Endothelial cell of umbilical vein (primary cell): Measurements from ENCODE around the gene LRRK1. TPM values are rescaled to one million over a fixed set of nuclear protein-coding genes. Genes with fewer than 3 reads are reported as not detected.

Experiments used
- BruUV-seq: library from RNA; stranded (reverse); fragments of 400-500 nt; replicated peaks from 2 replicates; lab custom pipeline; 2021; lab: Mats Ljungman, UMichigan
- CTCF ChIA-PET: fragments of 300-600, 350-600 bp; sonication (Branson Sonifier 250); formaldehyde crosslinking; loops from one replicate; lab custom pipeline; 2021; ENCODE audit warnings: antibody characterized with exemption, inconsistent platforms; lab: Charles Lee
- POLR2A ChIA-PET: fragments of 300-600, 350-600 bp; sonication (Branson Sonifier 250); formaldehyde crosslinking; loops from one replicate; lab custom pipeline; 2021; ENCODE audit warnings: antibody characterized with exemption, inconsistent platforms; lab: Charles Lee
- DNase-seq: peaks from one replicate; pipeline ENCODE4 v3.0.0-alpha.2; 2011; ENCODE audit warnings: low read depth, low spot score
- FAIRE-seq: peaks from 2 replicates; lab custom pipeline; 2011; peaks lifted over from hg19 to GRCh38; lab: Jason Lieb, UNC
- H2AFZ ChIP-seq: 2 replicates; pipeline ENCODE4 v1.6.0; 2012; ENCODE audit warnings: low read depth, low read length, control low read depth, inconsistent platforms
- H3K27ac ChIP-seq: 2 replicates; pipeline ENCODE4 v1.5.1; 2011; ENCODE audit warnings: low read depth, mild to moderate bottlenecking, control low read depth, low read length, moderate library complexity; ENCODE audit not compliant: insufficient read depth
- H3K27me3 ChIP-seq, 2 experiments: 2 replicates each; pipeline versions ENCODE4 v1.6.0 to v1.6.1; 2011; ENCODE audit warnings: low read length in 2 of 2, mixed read lengths in 1 of 2; ENCODE audit not compliant: control insufficient read depth in 2 of 2, insufficient read depth in 2 of 2
- H3K36me3 ChIP-seq, 2 experiments: 2 replicates in 1 of 2; 3 replicates in 1 of 2; pipeline ENCODE4 v1.5.1; 2011; ENCODE audit warnings: low read length in 2 of 2, mild to moderate bottlenecking in 1 of 2, moderate library complexity in 1 of 2; ENCODE audit not compliant: control insufficient read depth in 2 of 2, insufficient read depth in 2 of 2; ENCODE audit errors: extremely low read depth in 1 of 2
- H3K4me1 ChIP-seq: 3 replicates; pipeline ENCODE4 v1.5.1; 2011; ENCODE audit warnings: mild to moderate bottlenecking, low read length; ENCODE audit not compliant: control insufficient read depth, insufficient read depth; ENCODE audit errors: extremely low read depth
- H3K4me2 ChIP-seq: 2 replicates; pipeline ENCODE4 v1.6.1; 2011; ENCODE audit warnings: low read length, control low read depth, mixed read lengths; ENCODE audit not compliant: insufficient read depth
- H3K4me3 ChIP-seq, 3 experiments: fragments of 200-600 bp in 1 of 3; sonication (generic), shearing (Covaris generic) in 1 of 3; replicated peaks in 1 of 3; 2 replicates each; pipeline ENCODE4 v1.5.1; 2011 to 2016; ENCODE audit warnings: control low read depth in 3 of 3, low read length in 3 of 3, mild to moderate bottlenecking in 2 of 3, inconsistent platforms in 1 of 3, low read depth in 1 of 3, moderate library complexity in 1 of 3; ENCODE audit not compliant: insufficient read depth in 1 of 3
- H3K79me2 ChIP-seq: 2 replicates; pipeline ENCODE4 v1.6.0; 2012; ENCODE audit warnings: low read length, inconsistent platforms; ENCODE audit not compliant: control insufficient read depth, insufficient read depth
- H3K9ac ChIP-seq: replicated peaks from 2 replicates; pipeline ENCODE3; 2011; ENCODE audit warnings: low read length, control low read depth; ENCODE audit not compliant: insufficient read depth; ENCODE audit errors: extremely low read depth
- H3K9me1 ChIP-seq: replicated peaks from 3 replicates; pipeline ENCODE4 v1.6.0; 2011; ENCODE audit warnings: mild to moderate bottlenecking, low read length; ENCODE audit not compliant: control insufficient read depth, insufficient read depth; ENCODE audit errors: extremely low read depth
- H3K9me3 ChIP-seq: replicated peaks from 2 replicates; pipeline ENCODE4 v1.5.1; 2012; ENCODE audit warnings: low read length, inconsistent platforms; ENCODE audit not compliant: control insufficient read depth, insufficient read depth
- H4K20me1 ChIP-seq: replicated peaks from 2 replicates; pipeline ENCODE3; 2011; ENCODE audit warnings: mild to moderate bottlenecking, low read length; ENCODE audit not compliant: control insufficient read depth, insufficient read depth; ENCODE audit errors: extremely low read depth
- CTCF ChIP-seq, 2 donors: IDR thresholded peaks; 1 replicate in 1 of 2; 2 replicates in 1 of 2; pipeline ENCODE4 v1.5.1; 2011; ENCODE audit warnings: low read length in 2 of 2, mild to moderate bottlenecking in 2 of 2, moderate library complexity in 2 of 2, control low read depth in 1 of 2, inconsistent platforms in 1 of 2, low read depth in 1 of 2; ENCODE audit not compliant: insufficient read depth in 1 of 2; ENCODE audit errors: extremely low read depth in 1 of 2
- EZH2 ChIP-seq: IDR thresholded peaks from 2 replicates; pipeline ENCODE4 v1.6.1; 2012; ENCODE audit warnings: borderline replicate concordance, low read depth, mild to moderate bottlenecking, moderate library complexity, low read length, inconsistent platforms; ENCODE audit not compliant: severe bottlenecking
- FOS ChIP-seq: IDR thresholded peaks from 2 replicates; pipeline ENCODE4 v1.6.1; 2011; ENCODE audit warnings: mild to moderate bottlenecking, low read length, moderate library complexity, borderline replicate concordance; ENCODE audit not compliant: insufficient read depth
- GATA2 ChIP-seq: IDR thresholded peaks from 2 replicates; pipeline ENCODE4 v1.7.0; 2011; ENCODE audit warnings: low read depth, mild to moderate bottlenecking, moderate library complexity, mixed read lengths, low read length; ENCODE audit not compliant: insufficient read length, insufficient read depth
- JUN ChIP-seq: IDR thresholded peaks from 2 replicates; pipeline ENCODE4 v1.6.1; 2011; ENCODE audit warnings: borderline replicate concordance, low read depth; ENCODE audit not compliant: insufficient read length, insufficient read depth
- MAX ChIP-seq: IDR thresholded peaks from 2 replicates; pipeline ENCODE4 v1.6.1; 2011; ENCODE audit not compliant: insufficient read depth, insufficient read length
- MYC ChIP-seq: IDR thresholded peaks from one replicate; pipeline ENCODE4 v1.6.1; 2011; ENCODE audit warnings: mild to moderate bottlenecking, low read depth, low read length
- POLR2A ChIP-seq: IDR thresholded peaks from 2 replicates; pipeline ENCODE4 v1.6.1; 2012; ENCODE audit warnings: low read depth, mild to moderate bottlenecking, control low read depth, low read length
- POLR2AphosphoS5 ChIP-seq: IDR thresholded peaks from 2 replicates; pipeline ENCODE4 v1.6.1; 2012; ENCODE audit warnings: low read depth, mild to moderate bottlenecking, control low read depth, low read length, moderate library complexity; ENCODE audit not compliant: insufficient read depth
- dilution Hi-C: fragments of 300-500 bp; cut with MboI; formaldehyde crosslinking; loops from one replicate; pipeline ENCODE4 v1.15.0; 2019; ENCODE audit warnings: low sequenced_read_pairs; ENCODE audit not compliant: extremely low pct_ligation_motif_present
- intact Hi-C: fragments of 100-400 bp; cut with micrococcal nuclease; formaldehyde crosslinking; loops from one replicate; pipeline ENCODE4 v1.10.0; 2022
- polyA plus RNA-seq, 4 experiments: library from polyadenylated mRNA; depleted of rRNA in 3 of 4; stranded (reverse) in 3 of 4; unstranded in 1 of 4; fragments of >200 nt; gene quantifications; 2 replicates each; pipeline versions ENCODE4 v1.2.1 to v1.2.3, GENCODE V29; 2011 to 2012; ENCODE audit warnings: missing spikeins in 1 of 4
- total RNA-seq: library from RNA; stranded (reverse); gene quantifications from 2 replicates; pipeline ENCODE4 v1.2.3, GENCODE V29; 2021

Gene LRRK1
- total and polyA plus RNA-seq, 2 donors (not counting 3 experiments of a cell fraction or from before 2014, with no cell fraction given): 11.0 to 22.1 TPM

GRCh38 chr15:101048176-101048575 lies 129.0 kb downstream of the LRRK1 start:
- CTCF ChIA-PET: no interaction called here
- intact Hi-C loops: no loop called here
- no TSS peak for BruUV-seq

DNA sequence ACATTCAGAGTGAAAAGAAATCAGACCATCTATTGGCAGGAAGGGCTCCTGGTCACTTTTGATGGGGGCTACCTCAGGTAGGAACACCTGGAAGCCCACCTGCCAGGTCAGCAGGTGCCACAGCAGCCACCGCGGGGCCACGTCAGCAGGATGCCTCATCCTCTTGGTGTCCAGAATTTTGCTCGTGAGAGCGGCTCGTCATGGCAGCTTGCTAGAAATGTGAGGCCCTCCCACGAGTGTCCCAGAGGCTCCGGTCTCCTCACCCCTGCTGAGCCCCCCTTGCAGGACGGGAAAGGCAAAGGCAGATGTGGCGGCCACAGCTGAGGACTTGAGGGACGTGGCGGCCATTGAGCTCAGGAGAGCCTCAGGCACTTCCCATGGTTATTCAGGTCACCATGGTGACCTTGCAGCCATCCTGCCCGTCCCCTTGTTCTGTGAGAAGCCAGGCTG lies 129.4 kb downstream of the LRRK1 start:
- no peaks in the 10 kb centered on the region for H4K20me1 ChIP-seq
- intact Hi-C loops: no loop called here
- POLR2A ChIA-PET: no interaction called here
- H3K27me3 ChIP-seq: no peaks in the 10 kb centered on the region
- H3K9me3 ChIP-seq: no peaks in the 10 kb centered on the region
- CTCF ChIA-PET: no interaction called here
- H3K4me3 ChIP-seq: no peak overlapping the region
- H3K9ac ChIP-seq: no peak overlapping the region
- H2AFZ ChIP-seq: no peak overlapping the region
- H3K9me1 ChIP-seq: no peaks in the 10 kb centered on the region
- no peak for TF ChIP-seq MYC
- no peak for TF ChIP-seq POLR2AphosphoS5
- TF ChIP-seq CTCF (IDR thresholded peaks at IDR 0.05; ENCODE audit: extremely low read depth in 1 of 2, insufficient read depth in 1 of 2, low read depth in 1 of 2, low read length in 2 of 2): no peak
- TF ChIP-seq JUN: no peak
- TF ChIP-seq POLR2A: no peak
- TF ChIP-seq FOS: no peak
- TF ChIP-seq GATA2: no peak
- TF ChIP-seq EZH2: no peak
- TF ChIP-seq MAX: no peak
- dilution Hi-C loops: no loop called here
- no peak overlapping the region for H3K4me2 ChIP-seq
- FAIRE-seq: no peak
- H3K36me3 ChIP-seq: peaks cover 0 to 14% of the 10 kb centered on the region in 2 experiments
- DNase-seq: no peak
- H3K79me2 ChIP-seq: no peaks in the 10 kb centered on the region
- no TSS peak for BruUV-seq
- no peak overlapping the region for H3K27ac ChIP-seq
- H3K4me1 ChIP-seq: no peaks in the 10 kb centered on the region

More at GRCh38 chr15:101048176-101048575, 129.0 kb downstream of the LRRK1 start:
- H3K27me3 ChIP-seq: no peaks in the 10 kb centered on the region
- TF ChIP-seq GATA2: no peak
- TF ChIP-seq POLR2AphosphoS5: no peak
- TF ChIP-seq FOS: no peak
- no peak for TF ChIP-seq POLR2A
- no peak for TF ChIP-seq MYC
- no peak for TF ChIP-seq MAX
- TF ChIP-seq JUN: no peak
- TF ChIP-seq EZH2: no peak
- peaks cover 0 to 14% of the 10 kb centered on the region in 2 experiments for H3K36me3 ChIP-seq
- no peaks in the 10 kb centered on the region for H3K9me1 ChIP-seq
- no peaks in the 10 kb centered on the region for H3K9me3 ChIP-seq
- H2AFZ ChIP-seq: no peak overlapping the region
- H3K4me2 ChIP-seq: no peak overlapping the region
- no peak for FAIRE-seq
- no peak overlapping the region for H3K4me3 ChIP-seq
- DNase-seq: no peak
- no peaks in the 10 kb centered on the region for H4K20me1 ChIP-seq
- no peak overlapping the region for H3K27ac ChIP-seq
- no peaks in the 10 kb centered on the region for H3K4me1 ChIP-seq
- no peaks in the 10 kb centered on the region for H3K79me2 ChIP-seq
- POLR2A ChIA-PET: no interaction called here
- no peak overlapping the region for H3K9ac ChIP-seq
- dilution Hi-C loops: no loop called here
